Muscle layer of duodenum (tissue), 2 donors: ENCODE measurements around the gene OSBP2.
"Not testable (repeated sequence)": the region's sequence is repeated elsewhere in the genome, so short reads cannot be mapped to it uniquely, and the experiment has no call there.

Experiments
- H3K27ac ChIP-seq: one replicate; pipeline ENCODE4 v1.7.0; 2013; ENCODE audit warnings: mild to moderate bottlenecking, low read length
- H3K27me3 ChIP-seq: one replicate; pipeline ENCODE4 v1.7.0; 2013; ENCODE audit warnings: low read depth, mild to moderate bottlenecking, control low read depth, low read length
- H3K36me3 ChIP-seq, 2 donors: one replicate each; pipeline ENCODE4 v1.7.0; 2013; ENCODE audit warnings: low read length in 2 of 2, control low read depth in 1 of 2, mild to moderate bottlenecking in 1 of 2; ENCODE audit not compliant: insufficient read depth in 2 of 2, control insufficient read depth in 1 of 2
- H3K4me1 ChIP-seq, 2 donors: one replicate each; pipeline ENCODE4 v1.7.0; 2013; ENCODE audit warnings: low read length in 2 of 2, mild to moderate bottlenecking in 2 of 2, control low read depth in 1 of 2, moderate library complexity in 1 of 2; ENCODE audit not compliant: insufficient read depth in 2 of 2, control insufficient read depth in 1 of 2
- H3K4me3 ChIP-seq, 2 donors: one replicate each; pipeline ENCODE4 v1.7.0; 2013; ENCODE audit warnings: low read length in 2 of 2, low read depth in 1 of 2, mild to moderate bottlenecking in 1 of 2
- H3K9me3 ChIP-seq, 2 donors: one replicate each; pipeline ENCODE4 v1.7.0; 2013; ENCODE audit warnings: low read length in 2 of 2, control low read depth in 1 of 2, mild to moderate bottlenecking in 1 of 2; ENCODE audit not compliant: control insufficient read depth in 1 of 2
- donor health status: healthy.

OSBP2 gene

DNA sequence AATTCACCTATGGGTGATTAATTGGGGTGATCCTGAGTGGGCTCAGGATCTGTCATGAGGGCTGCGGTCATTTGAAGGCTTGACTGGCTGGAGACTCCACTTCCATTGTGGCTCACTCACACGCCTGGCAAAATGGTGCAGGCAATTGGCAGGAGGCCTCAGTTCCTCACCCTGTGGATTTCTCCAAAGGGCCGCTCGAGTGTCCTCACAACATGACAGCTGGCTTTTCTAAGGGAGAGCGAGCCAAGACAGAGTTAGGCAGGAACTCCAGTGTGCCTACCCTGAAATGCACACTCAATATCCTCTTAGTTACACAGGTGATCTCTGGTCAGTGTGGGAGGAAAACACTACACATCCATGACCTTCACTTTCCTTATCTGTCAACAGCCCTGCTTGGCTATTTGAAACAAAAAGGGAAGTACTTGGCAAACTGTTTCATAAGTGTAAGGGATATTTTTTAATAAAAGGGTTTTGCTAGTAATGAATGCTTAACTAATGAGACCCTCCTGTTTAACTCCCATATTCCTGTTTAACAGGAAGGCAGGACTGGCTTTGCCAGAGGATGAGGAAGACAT lies 25.7 kb downstream of the OSBP2 start:
- Histone ChIP-seq H3K27me3 (no peaks in the 10 kb centered on the region), H3K4me1 (no peaks in the 10 kb centered on the region), H3K9me3 (no peaks in the 10 kb centered on the region), H3K4me3 (no peak overlapping the region), H3K36me3 (no peaks in the 10 kb centered on the region), H3K27ac (no peak overlapping the region)

DNA sequence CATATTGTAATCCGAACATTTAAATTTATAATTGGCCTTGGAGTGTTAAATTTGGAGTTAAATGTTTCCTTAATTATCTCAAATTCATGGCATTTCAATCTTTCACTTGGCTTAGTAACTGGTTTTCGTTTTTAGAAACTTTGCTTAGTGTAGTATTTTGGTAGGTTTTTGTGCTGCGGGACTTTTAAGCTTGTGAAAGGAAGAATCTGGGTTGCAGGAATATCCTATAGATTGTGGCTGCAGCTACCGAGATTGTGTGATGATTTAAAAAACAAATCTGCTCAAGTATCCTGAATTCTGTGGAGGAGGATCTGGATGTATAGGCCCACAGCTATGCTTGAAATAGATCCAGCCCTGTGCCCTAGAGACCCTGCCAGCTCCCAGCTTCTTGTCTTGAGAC lies 27.1 kb downstream of the OSBP2 start:
- Histone ChIP-seq H3K9me3 (no peaks in the 10 kb centered on the region), H3K4me1 (no peaks in the 10 kb centered on the region), H3K27ac (no peak overlapping the region), H3K4me3 (no peak overlapping the region), H3K36me3 (no peaks in the 10 kb centered on the region), H3K27me3 (no peaks in the 10 kb centered on the region)

DNA sequence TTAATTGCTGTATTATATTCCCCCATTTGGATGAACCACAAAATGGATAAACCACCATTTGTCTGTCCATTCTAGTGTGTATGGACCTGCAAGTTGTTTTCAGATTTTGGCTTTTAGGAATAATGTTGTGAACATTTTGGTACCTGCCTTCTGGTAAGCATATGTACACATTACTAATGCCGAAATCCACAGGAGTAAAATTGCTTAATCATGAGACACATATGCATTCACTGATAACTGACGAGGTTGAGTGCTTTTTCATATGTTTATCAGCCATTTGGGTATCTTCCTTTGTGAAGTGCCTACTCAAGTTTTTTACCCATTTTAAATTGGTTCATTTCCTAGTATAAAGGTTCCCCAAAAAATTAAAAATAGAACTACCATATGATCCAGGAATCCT lies 34.2 kb downstream of the OSBP2 start:
- H3K36me3 ChIP-seq: no peaks in the 10 kb centered on the region
- H3K27ac ChIP-seq: no peak overlapping the region
- no peaks in the 10 kb centered on the region for H3K27me3 ChIP-seq
- H3K9me3 ChIP-seq: no peaks in the 10 kb centered on the region
- no peak overlapping the region for H3K4me3 ChIP-seq
- H3K4me1 ChIP-seq: no peaks in the 10 kb centered on the region

DNA sequence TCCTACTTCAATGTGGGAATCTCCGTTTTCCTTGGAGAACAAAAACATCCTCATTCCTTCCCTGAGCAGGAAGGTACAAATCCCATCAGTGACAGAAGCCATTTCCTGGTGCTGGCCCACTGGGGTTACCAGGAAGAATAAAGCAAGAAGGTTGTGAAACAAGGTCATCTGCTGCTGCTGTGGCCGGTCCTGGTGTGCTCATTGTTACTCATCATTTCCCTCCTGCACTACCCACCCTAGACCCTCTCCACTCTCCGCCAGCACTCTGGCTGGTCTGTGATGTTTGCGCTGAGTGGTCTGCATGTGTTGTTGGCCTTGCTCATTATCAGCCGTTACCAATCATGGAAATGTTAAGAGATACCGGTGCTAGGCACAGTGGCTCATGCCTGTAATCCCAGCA lies 37.0 kb downstream of the OSBP2 start:
- no peaks in the 10 kb centered on the region for H3K9me3 ChIP-seq
- H3K4me1 ChIP-seq: no peaks in the 10 kb centered on the region
- no peak overlapping the region for H3K4me3 ChIP-seq
- no peaks in the 10 kb centered on the region for H3K27me3 ChIP-seq
- H3K27ac ChIP-seq: no peak overlapping the region
- no peaks in the 10 kb centered on the region for H3K36me3 ChIP-seq

DNA sequence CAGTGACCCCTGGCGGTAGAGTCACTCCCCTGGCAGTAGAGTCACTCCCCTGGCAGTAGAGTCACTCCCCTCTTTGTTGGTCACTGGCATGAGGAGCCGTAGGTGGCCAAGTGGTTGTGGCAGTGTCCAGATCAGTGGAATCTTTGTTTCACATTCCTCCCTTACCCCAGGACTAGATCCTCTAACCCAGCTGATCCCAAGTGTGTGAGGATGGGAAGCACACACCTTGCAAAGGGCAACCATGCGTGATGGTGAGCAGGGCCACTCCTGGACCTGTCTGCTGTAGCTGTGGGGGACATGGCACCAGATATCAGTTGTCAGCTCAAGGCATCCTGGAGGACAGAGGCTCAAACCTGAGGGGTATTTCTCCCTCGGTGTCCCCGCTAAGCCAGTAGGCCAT lies 37.8 kb downstream of the OSBP2 start:
- no peak overlapping the region for H3K4me3 ChIP-seq
- H3K36me3 ChIP-seq: no peaks in the 10 kb centered on the region
- no peaks in the 10 kb centered on the region for H3K9me3 ChIP-seq
- no peaks in the 10 kb centered on the region for H3K4me1 ChIP-seq
- no peaks in the 10 kb centered on the region for H3K27me3 ChIP-seq
- no peak overlapping the region for H3K27ac ChIP-seq

DNA sequence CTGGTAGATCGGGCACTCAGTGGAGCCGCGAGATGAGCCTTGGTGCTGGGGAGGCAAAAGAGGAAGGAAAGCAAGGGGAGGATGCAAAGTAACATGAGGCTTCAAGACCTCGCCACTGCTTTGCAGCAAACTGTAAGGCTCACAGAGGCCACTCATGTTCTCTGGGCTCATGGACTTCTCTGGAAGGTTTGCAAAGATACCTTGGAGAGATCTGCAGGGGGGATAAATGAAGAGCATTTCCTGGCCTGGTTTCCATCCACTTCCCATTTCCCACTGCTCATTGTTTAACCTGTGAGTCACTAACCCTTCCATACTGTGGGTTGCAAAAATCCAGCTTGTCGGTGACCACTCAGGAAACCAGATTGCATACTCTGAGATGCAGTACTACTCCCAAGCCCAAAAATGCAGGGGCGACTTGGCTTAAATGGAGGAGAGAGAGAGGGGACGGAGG lies 38.5 kb downstream of the OSBP2 start:
- H3K4me3 ChIP-seq: no peak overlapping the region
- H3K9me3 ChIP-seq: no peaks in the 10 kb centered on the region
- H3K36me3 ChIP-seq: no peaks in the 10 kb centered on the region
- H3K27ac ChIP-seq: no peak overlapping the region
- H3K27me3 ChIP-seq: no peaks in the 10 kb centered on the region
- no peaks in the 10 kb centered on the region for H3K4me1 ChIP-seq

DNA sequence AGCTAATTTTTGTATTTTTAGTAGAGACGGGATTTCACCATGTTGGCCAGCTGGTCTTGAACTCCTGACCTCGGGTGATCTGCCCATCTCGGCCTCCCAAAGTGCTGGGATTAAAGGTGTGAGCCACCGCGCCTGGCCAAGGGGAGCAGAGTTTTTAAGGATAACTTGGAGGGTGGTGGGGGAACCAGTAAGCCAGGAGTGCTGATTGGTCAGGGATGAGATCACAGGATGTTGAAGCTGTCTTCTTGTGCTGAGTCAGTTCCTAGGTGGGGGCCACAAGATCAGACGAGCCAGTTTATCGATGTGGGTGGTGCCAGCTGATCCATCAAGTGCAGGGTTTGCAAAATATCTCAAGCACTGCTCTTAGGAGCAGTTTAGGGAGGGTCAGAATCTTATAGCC lies 45.3 kb downstream of the OSBP2 start:
- not testable (repeated sequence) for H3K4me3 ChIP-seq

DNA sequence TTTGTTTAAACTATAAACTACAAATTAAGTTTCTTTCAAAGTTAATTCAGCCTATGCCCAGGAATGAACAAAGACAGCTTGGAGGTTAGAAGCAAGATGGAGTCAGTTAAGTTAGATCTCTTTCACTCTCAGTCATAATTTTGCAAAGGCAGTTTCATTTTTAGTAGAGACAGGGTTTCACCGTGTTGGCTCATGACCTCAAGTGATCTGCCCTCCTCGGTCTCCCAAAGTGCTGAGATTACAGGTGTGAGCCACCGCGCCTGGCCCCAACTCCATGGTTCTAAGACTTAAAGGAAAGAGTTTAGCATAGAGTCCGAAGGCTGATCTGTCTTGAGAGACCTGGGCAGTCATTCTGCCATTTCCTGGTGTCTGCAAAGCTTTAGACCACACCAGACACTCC lies 45.8 kb downstream of the OSBP2 start:
- H3K36me3 ChIP-seq, H3K27ac ChIP-seq, H3K4me3 ChIP-seq, H3K27me3 ChIP-seq, H3K9me3 ChIP-seq, H3K4me1 ChIP-seq: not testable (repeated sequence)

More for the DNA sequence above, 45.3 kb downstream of the OSBP2 start:
- not testable (repeated sequence) for H3K9me3 ChIP-seq, H3K4me1 ChIP-seq, H3K27me3 ChIP-seq, H3K36me3 ChIP-seq, H3K27ac ChIP-seq

DNA sequence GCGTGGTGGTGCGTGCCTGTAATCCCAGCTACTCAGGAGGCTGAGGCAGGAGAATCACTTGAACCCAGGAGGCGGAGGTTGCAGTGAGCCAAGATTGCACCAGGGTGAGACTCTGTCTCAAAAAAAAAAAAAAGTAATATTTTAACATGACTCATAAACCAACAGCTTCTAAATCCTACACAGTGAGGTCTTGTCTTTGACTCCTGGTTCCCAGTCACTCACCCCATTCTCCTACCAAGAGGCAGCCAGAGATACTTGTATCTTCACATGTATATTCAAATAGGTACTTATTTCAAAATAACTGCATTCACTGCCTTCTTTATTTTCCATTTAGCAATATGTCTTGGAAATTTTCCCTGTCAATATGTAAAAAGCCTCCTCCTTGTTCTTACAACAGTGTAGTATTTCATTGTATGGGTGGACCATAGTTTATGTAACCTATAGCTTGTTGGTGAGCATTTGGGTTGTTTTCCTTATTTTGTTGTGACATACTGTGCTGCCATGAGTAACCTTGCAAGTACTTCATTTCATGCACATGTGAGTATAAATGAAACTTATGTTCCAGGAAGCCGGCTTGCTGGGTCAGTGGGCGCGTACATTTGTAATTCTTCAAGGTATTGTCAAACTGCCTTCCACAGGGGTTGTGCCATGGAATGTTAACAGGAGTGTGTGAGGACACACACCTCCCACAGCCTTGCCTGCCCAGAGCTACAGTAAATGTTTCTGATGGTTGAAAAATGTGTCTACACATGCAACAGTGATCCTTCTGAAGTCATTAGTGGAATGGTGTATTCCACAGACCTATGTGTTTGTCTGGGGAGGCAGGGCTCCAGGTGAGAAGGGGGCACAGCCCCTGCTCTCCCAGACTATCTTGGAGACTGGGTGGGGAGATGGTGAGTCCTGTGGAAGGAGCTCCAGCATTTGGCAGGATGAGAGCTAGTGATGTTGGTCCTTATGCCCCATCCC lies 47.9 kb downstream of the OSBP2 start:
- H3K4me3 ChIP-seq: no peak overlapping the region
- H3K27me3 ChIP-seq: no peaks in the 10 kb centered on the region
- H3K9me3 ChIP-seq: no peaks in the 10 kb centered on the region
- H3K27ac ChIP-seq: no peak overlapping the region
- H3K4me1 ChIP-seq: no peaks in the 10 kb centered on the region
- no peaks in the 10 kb centered on the region for H3K36me3 ChIP-seq

DNA sequence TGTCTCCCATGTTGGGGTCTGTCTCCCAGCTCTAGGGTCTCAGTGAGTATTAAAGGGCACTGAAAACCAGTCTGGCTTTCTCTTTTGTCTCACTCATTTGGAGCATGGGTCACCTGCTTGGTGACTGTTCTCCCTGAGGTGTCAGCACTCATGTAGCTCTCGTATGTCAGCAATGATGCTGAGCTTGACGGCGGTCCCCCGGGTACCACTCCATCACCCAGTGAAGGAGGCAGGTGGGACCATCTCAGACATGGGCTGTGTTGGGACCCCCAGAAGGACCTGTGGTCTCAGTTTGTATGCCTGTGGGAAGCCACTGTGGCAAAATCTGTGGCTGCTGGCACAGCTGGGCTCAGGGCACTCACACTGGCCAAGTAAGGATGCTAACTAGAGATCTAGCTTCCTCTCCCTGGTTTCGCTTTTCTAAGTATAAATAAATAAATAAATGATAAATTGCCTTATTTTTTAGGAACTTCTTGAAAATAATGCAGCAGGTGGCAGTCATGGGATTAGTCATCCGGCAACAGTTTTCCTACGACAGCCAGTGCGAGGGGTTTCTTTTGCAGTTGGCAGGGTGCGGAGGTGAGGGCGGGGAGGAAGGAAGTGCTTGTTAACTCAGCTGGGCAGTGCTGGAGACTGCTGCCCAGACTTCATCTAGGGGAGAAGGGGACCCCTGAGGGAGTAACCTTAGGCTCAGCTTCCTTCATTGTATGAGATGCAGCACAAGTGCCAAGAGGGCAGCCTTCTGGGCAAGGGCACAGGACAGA lies 48.8 kb downstream of the OSBP2 start:
- no peaks in the 10 kb centered on the region for H3K4me1 ChIP-seq
- H3K27ac ChIP-seq: no peak overlapping the region
- H3K27me3 ChIP-seq: no peaks in the 10 kb centered on the region
- H3K4me3 ChIP-seq: no peak overlapping the region
- H3K36me3 ChIP-seq: no peaks in the 10 kb centered on the region
- no peaks in the 10 kb centered on the region for H3K9me3 ChIP-seq

DNA sequence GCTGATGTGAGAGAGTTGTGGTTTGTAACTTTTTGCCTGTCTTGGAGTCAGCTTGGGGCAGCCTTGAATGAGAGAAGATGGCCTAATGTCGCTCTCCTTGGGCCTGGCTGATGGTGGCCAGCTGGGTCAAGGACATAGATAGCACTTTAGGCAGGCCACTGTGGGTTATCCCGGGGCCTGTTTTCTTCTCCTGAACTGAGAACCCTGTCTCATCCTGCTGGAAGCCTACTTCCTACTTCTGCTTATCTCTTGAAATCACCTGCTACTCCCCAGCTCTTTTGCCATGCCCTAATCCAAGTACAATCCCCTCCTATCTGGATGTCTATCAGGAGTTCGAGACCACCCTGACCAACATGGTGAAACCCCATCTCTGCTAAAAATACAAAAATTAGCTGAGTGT lies 49.5 kb downstream of the OSBP2 start:
- Histone ChIP-seq H3K4me1 (no peaks in the 10 kb centered on the region), H3K27ac (no peak overlapping the region), H3K36me3 (no peaks in the 10 kb centered on the region), H3K4me3 (no peak overlapping the region), H3K27me3 (no peaks in the 10 kb centered on the region), H3K9me3 (no peaks in the 10 kb centered on the region)
